NCI-H526 (cell line): ENCODE data around the gene GFOD2.

ENCODE experiments used
- DNase-seq, 2 experiments: peaks; one replicate each; lab custom pipeline; 2025; lab: John Stamatoyannopoulos, UW

Gene GFOD2

GRCh38 chr16:67669499-67670101 is 49.5 kb downstream of the GFOD2 start:
- DNase-seq = no peak

GRCh38 chr16:67668495-67669157 is 50.5 kb downstream of the GFOD2 start:
- DNase-seq = no peak

- peak; percentile 86 to 93 for DNase-seq
Measured at GRCh38 chr16:67667817-67668494, 51.2 kb downstream of the GFOD2 start.

- DNase-seq = no peak
Measured at GRCh38 chr16:67667453-67667816, 51.7 kb downstream of the GFOD2 start.

GRCh38 chr16:67666559-67667452 is 52.3 kb downstream of the GFOD2 start, which contains the start of the genes C16orf86 and ENKD1:
TSS of gene C16orf86 (plus strand) at chr16:67666814. CDS start at chr16:67666971, 157 bp downstream.
TSS of gene ENKD1 (minus strand) at chr16:67666750. CDS start at chr16:67666442, 308 bp downstream.
- DNase-seq = peak; percentile 39 to 84

- peak in 1 of 2 experiments; percentile 44 for DNase-seq
Measured at GRCh38 chr16:67666032-67666551, 53.0 kb downstream of the GFOD2 start.

- no peak for DNase-seq
Measured at GRCh38 chr16:67665598-67665997, 53.5 kb downstream of the GFOD2 start.

GRCh38 chr16:67664871-67665270 is 54.2 kb downstream of the GFOD2 start:
- no peak for DNase-seq

GRCh38 chr16:67664258-67664657 is 54.9 kb downstream of the GFOD2 start:
- DNase-seq = no peak

- no peak for DNase-seq
Measured at GRCh38 chr16:67663877-67664222, 55.3 kb downstream of the GFOD2 start.

GRCh38 chr16:67663151-67663876 is 55.8 kb downstream of the GFOD2 start:
- DNase-seq = peak in 1 of 2 experiments; percentile 32

- no peak for DNase-seq
Measured at GRCh38 chr16:67662653-67663010, 56.5 kb downstream of the GFOD2 start.

GRCh38 chr16:67661886-67662652 is 57.0 kb downstream of the GFOD2 start:
- DNase-seq = no peak

GRCh38 chr16:67661101-67661761 is 57.9 kb downstream of the GFOD2 start:
- DNase-seq = peak; percentile 43 to 63

GRCh38 chr16:67660564-67661028 is 58.5 kb downstream of the GFOD2 start, which contains the start of gene PARD6A:
TSS of gene PARD6A (plus strand) at chr16:67660960. CDS start at chr16:67661039, 79 bp downstream.
- DNase-seq = peak; percentile 82 to 97

- peak; percentile 63 to 88 for DNase-seq
Measured at GRCh38 chr16:67659675-67660563, 59.2 kb downstream of the GFOD2 start, which contains the start of gene ACD. TSS of gene ACD (minus strand) at chr16:67660260. CDS start at chr16:67660220, 40 bp downstream.

- no peak for DNase-seq
Measured at GRCh38 chr16:67658849-67659674, 60.1 kb downstream of the GFOD2 start.
